Lung (tissue), 12 donors: ENCODE data around the gene PGM1. TPM values are rescaled to one million over a fixed set of nuclear protein-coding genes. Genes with fewer than 3 reads are reported as not detected.

Experiments used
- ATAC-seq: fragments of 200-7000 bp; cut with Tn5 transposase; one replicate; pipeline ENCODE4 v1.9.1; 2020; ENCODE audit warnings: moderate number of reproducible peaks; ENCODE audit not compliant: insufficient read depth, low FRiP score
- DNase-seq, 3 donors: peaks; one replicate each; pipeline ENCODE4 v3.0.0-alpha.2; 2013 to 2017
- H3K27ac ChIP-seq, 2 donors: one replicate each; pipeline ENCODE4 v1.5.1; 2013; ENCODE audit warnings: mild to moderate bottlenecking in 2 of 2, moderate library complexity in 2 of 2, control low read depth in 1 of 2, inconsistent platforms in 1 of 2, low read depth in 1 of 2, low read length in 1 of 2
- H3K27me3 ChIP-seq, 3 donors: one replicate each; pipeline ENCODE4 v1.5.1; 2013; ENCODE audit warnings: low read length in 2 of 3; ENCODE audit not compliant: control insufficient read depth in 3 of 3, insufficient read depth in 3 of 3
- H3K36me3 ChIP-seq, 4 donors: one replicate each; pipeline ENCODE4 v1.5.1; 2013; ENCODE audit warnings: low read length in 4 of 4, mild to moderate bottlenecking in 1 of 4, moderate library complexity in 1 of 4; ENCODE audit not compliant: control insufficient read depth in 4 of 4, insufficient read depth in 4 of 4
- H3K4me1 ChIP-seq, 5 donors: one replicate each; pipeline ENCODE4 v1.5.1; 2013; ENCODE audit warnings: low read length in 5 of 5, mild to moderate bottlenecking in 2 of 5, moderate library complexity in 1 of 5; ENCODE audit not compliant: control insufficient read depth in 5 of 5, insufficient read depth in 5 of 5
- H3K4me3 ChIP-seq: one replicate; pipeline ENCODE4 v1.5.1; 2013; ENCODE audit warnings: mild to moderate bottlenecking, control low read depth, moderate library complexity
- H3K9ac ChIP-seq, 2 donors: one replicate each; pipeline ENCODE4 v1.5.1; 2013; ENCODE audit warnings: low read length in 2 of 2, control low read depth in 1 of 2; ENCODE audit not compliant: insufficient read depth in 1 of 2
- H3K9me3 ChIP-seq, 4 donors: one replicate each; pipeline ENCODE4 v1.5.1; 2013; ENCODE audit warnings: low read length in 3 of 4, mild to moderate bottlenecking in 1 of 4, moderate library complexity in 1 of 4; ENCODE audit not compliant: control insufficient read depth in 4 of 4, insufficient read depth in 3 of 4
- CTCF ChIP-seq: IDR thresholded peaks from 2 replicates; pipeline ENCODE4 v1.5.1; 2012; ENCODE audit warnings: mild to moderate bottlenecking; ENCODE audit errors: control extremely low read depth, extremely low read depth
- WGBS, 2 donors: extraction: QIAGEN DNeasy Blood & Tissue Kit; methylation state at CpG; one replicate each; pipeline ENCODE4 v1.1.7; 2013; 5-methylcytosine and 5-hydroxymethylcytosine counted together
- polyA plus RNA-seq, 2 donors: library from polyadenylated mRNA; stranded (reverse); fragments of 200-250 nt; gene quantifications; one replicate each; pipeline ENCODE4 v1.2.1, GENCODE V29; 2013
- total RNA-seq, 2 donors: library from RNA; depleted of rRNA in 1 of 2; stranded (reverse); fragments of >200 nt in 1 of 2; gene quantifications; one replicate each; pipeline ENCODE4 v1.2.1, GENCODE V29; 2014 to 2021
- donor health status: control.
- donor health status: control.
- donor health status: Bipolar disorder and iron deficiency.
- donor health status: healthy.
- donor health status: DM: yes; HTN: yes; CAD: no.

Gene PGM1
- total and polyA plus RNA-seq, 4 donors, result 9.1 to 53.8 (median 34.8) TPM

GRCh38 chr1:63617450-63617849, 24.2 kb downstream of the PGM1 start:
- no peaks in the 10 kb centered on the region for H3K36me3 ChIP-seq
- no peak overlapping the region for H3K9ac ChIP-seq
- peaks cover 0 to 28% (median 6%) of the 10 kb centered on the region in 5 donors for H3K4me1 ChIP-seq
- no peak overlapping the region for H3K4me3 ChIP-seq
- no peaks in the 10 kb centered on the region for H3K9me3 ChIP-seq
- H3K27ac ChIP-seq, result no peak overlapping the region
- ATAC-seq (no peak), DNase-seq (no peak)
- TF ChIP-seq CTCF, result no peak
- no peaks in the 10 kb centered on the region for H3K27me3 ChIP-seq
- 72 to 82% methylated on average over 6 of the region's 6 CpGs for WGBS, 2 donors

DNA sequence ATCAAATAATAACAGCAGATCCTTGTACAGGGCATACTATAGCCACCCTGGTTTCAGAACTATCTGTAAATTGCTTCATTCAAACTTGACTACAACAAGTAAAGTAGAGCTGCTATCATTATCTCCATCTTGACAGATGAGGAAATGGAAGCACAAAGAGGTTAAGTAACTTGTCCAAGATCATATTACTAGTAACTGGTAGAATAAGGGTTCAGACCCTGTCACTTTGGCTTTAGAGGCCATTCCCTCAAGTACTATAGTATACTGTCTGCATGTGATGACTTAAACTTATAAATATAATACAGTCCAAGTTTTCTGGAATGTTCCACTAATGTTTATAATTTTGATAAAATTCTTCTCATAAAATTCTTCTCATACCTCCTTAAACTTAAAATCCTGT, 24.8 kb downstream of the PGM1 start:
- no peak for TF ChIP-seq CTCF
- no peaks in the 10 kb centered on the region for H3K27me3 ChIP-seq
- no peak overlapping the region for H3K27ac ChIP-seq
- no peak for ATAC-seq
- no peak overlapping the region for H3K4me3 ChIP-seq
- H3K4me1 ChIP-seq, result peaks cover 0 to 26% (median 9%) of the 10 kb centered on the region in 5 donors
- no peak for DNase-seq
- H3K9me3 ChIP-seq, result no peaks in the 10 kb centered on the region
- no peak overlapping the region for H3K9ac ChIP-seq
- no peaks in the 10 kb centered on the region for H3K36me3 ChIP-seq

GRCh38 chr1:63619558-63619957, 26.3 kb downstream of the PGM1 start:
- Histone ChIP-seq H3K36me3 (no peaks in the 10 kb centered on the region), H3K27ac (no peak overlapping the region), H3K9ac (no peak overlapping the region), H3K9me3 (no peaks in the 10 kb centered on the region), H3K4me1 (peaks cover 0 to 27% (median 12%) of the 10 kb centered on the region in 5 donors), H3K27me3 (no peaks in the 10 kb centered on the region), H3K4me3 (no peak overlapping the region)
- 73 to 86% methylated on average over 4 of the region's 4 CpGs for WGBS, 2 donors
- ATAC-seq (no peak), DNase-seq (no peak)
- TF ChIP-seq CTCF, result no peak

DNA sequence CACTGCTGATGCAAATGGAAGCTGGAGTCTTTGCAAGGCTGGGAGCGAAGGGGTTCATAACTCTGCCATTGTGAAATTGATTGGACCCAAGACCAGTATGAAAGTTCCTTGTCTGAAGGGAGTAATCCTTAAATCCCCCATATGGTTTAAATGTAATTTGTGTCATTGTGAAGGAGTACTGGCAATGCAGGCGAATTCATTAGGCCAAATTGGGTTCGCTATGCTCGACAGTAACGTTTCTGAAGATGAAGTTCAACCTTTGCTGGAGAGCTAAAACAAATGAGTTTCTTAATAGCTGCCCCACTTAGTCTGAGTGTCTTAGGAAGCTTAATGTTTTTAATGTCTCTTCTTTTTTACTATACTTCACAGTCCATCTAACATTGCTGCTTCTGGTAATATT, 27.5 kb downstream of the PGM1 start:
- DNase-seq (no peak), ATAC-seq (no peak)
- Histone ChIP-seq H3K9ac (no peak overlapping the region), H3K4me1 (peaks cover 0 to 37% (median 20%) of the 10 kb centered on the region in 5 donors), H3K27ac (no peak overlapping the region), H3K27me3 (no peaks in the 10 kb centered on the region), H3K9me3 (no peaks in the 10 kb centered on the region), H3K4me3 (no peak overlapping the region), H3K36me3 (no peaks in the 10 kb centered on the region)
- WGBS, 2 donors, result 94 to 97% methylated on average over 5 of the region's 5 CpGs
- no peak for TF ChIP-seq CTCF
